ENCODE measurements around the gene FAM174C.

- TF ChIP-seq CTCF (IDR thresholded peaks at IDR 0.05) (no peak), POLR2A (IDR thresholded peaks at IDR 0.05) (no peak)
These were observed 42.1 kb downstream of the FAM174C start for GRCh38 chr19:1317274-1318003.
